NCI-H774 (cell line): ENCODE results near the gene BIK.
"Not testable (repeated sequence)": the region's sequence is repeated elsewhere in the genome, so short reads cannot be mapped to it uniquely, and the experiment has no call there.

Experiments
- DNase-seq: peaks from one replicate; lab custom pipeline; 2025; lab: John Stamatoyannopoulos, UW

BIK gene

DNA sequence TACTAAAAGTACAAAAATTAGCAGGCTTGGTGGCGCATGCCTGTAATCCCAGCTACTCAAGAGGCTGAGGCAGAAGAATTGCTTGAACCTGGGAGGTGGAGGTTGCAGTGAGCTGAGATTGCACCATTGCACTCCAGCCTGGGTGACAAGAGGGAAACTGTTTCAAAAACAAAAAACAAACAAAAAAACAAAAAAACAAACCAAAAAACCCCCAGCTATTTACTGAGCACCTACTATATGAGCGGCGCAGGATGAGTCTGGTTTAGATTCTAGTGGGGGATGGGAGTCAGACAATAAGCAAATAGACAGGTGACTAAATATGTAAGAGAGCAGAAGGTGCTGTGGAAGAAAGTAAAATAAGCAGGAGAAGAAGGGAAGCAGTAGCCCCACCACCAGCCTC, 5.6 kb upstream of the BIK start:
- DNase-seq: not testable (repeated sequence)

DNA sequence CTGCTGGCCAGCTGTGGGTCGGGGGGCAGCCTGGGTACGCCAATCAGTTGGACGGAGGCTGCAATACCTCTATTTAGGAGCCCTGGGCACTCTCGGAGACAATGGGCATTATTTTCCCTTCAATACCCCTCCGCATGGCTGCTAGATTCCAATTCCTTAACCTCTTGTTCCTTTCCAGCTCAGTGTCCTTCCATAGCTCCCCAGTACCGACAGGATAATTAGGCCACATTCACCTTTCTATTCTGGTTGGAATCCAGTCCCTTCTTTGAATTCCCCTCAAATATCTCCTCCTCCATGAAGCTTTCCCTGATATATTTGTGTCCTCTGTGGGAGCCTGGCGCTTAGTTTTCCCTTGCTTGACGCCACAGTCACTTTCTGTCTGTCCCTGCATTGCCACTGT, 4.2 kb upstream of the BIK start:
- DNase-seq: no peak

DNA sequence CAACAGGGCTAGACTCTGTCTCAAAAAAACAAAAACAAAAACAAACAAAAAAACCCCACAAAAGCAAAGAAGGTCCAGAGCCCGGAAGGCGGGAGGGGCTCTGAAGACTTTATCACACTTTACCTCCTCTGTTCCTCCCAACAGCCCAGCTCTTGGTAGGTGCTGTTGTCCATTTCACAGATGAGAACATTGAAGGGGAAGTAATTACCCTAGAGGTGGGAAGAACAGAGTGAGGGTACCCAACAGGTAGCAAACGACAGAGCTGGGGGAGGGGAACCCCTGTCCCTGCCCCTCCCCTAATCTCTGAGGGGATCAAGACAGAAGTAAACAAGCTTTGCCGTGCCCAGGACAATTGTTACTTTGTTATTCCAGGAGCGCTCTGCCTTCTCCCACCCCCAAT, 1.0 kb upstream of the BIK start:
- no peak for DNase-seq

DNA sequence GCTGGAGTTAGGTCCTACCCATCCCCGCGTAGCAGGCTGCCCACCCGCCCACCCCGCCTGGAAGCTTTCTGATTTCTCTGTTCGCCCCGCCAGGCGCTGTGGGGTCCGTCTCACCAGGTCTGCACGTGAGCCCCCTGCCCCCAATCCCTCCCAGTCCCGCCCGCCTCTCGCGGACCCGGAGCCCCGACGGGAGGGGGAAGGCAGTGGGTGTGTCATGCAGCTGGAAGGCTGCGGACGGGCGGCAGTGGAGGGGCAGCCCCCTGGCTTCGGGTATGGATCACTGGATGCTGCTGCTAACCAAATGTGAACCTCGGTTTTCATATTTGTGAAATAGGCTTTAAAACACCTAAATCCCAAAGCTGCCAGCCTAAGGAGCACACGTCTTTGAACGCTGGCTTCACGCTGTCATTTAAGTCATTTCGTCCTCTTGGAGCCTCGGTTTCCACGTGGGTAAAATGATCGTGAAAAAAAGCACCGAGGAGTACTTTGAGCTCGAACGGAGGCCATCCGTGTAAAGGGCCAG, 568 bp upstream of the BIK start:
- DNase-seq: no peak

DNA sequence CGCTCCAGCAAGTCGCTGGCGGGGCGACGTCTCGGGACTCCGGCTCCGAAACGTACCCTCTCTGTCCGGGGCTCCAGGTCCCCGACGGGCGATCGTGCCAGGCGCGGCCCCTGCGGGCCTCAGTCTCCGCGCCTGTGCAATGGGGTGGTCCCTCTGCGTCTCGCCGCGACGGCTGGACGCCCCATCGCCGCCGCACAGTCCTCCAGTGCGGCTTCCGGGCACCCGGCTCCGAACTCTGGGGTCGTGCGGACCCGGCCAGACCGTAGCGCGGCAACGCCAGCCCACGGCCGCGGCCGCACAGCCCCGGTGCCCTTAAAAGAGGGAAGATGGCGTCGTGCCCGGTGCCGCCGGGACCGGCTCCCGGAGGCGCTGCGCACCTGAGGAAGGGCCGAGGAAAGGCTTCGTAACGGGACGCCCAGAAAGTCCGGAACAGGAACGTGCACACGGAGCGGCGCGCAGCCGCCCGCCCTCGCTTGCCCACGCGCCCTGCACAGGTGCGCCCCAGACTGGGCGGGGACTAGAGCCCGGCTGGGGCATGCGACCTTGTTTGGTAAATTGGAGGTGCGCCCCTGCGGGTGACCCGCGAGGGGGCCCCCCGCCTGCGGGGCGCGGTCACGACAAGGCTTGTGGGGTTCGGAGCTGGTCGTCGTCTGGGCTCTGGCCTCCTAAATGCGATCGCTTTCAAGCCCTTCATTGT, 525 bp downstream of the BIK start:
- no peak for DNase-seq

DNA sequence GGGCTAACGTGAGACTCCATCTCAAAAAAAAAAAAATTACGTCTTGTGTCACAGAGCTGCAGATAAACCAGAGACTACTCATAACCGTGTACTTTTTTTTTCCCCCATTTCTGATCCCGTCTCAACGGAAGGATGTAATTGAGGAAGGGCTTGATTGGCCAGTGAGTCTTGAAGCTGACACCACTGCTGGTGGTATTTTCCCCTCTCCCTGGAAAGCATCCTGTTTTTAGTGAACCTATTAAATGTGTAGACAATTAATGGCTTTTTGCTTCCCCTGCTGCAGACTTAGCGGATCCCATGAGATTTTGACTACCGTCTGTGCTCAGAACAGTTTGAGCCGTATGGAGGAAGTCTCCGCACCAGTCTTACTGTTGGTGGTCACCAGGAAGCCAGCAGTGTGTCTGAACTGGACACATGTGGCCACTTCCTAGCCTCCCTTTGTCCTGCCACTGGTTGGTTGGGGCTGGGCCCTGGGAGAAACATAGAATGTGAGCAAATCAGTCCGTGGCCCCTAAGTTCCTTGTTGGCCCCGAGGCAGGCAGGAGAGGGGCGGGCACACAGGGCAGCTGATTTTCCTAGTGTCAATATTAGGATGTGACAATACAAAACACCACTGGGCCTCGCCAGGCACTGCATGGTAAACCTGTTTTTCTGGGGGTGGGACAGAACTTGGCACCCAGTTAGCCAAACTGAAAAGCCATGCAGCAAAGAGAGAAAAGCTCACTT, 3.1 kb downstream of the BIK start:
- DNase-seq: peak; percentile 43

DNA sequence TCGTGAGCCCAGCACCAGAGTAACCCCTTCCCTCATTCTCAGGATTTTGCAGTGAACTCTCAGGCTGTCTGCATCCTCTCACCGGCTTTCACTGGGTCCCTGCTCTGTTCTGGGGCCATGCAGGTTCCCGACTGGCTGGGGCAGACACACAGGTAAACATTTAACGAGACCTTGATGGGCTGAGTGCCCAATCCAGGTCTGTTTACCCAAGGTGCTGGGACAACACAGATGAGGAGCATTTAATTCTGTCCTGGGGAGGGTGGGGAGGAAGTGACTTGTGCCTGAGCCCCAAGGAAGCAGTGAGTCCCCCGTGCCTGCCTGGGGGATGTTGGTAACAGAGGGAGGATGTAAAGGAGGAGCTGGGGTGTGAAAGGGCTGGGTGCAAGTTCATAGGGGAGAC, 4.4 kb downstream of the BIK start:
- peak; percentile 42 for DNase-seq

DNA sequence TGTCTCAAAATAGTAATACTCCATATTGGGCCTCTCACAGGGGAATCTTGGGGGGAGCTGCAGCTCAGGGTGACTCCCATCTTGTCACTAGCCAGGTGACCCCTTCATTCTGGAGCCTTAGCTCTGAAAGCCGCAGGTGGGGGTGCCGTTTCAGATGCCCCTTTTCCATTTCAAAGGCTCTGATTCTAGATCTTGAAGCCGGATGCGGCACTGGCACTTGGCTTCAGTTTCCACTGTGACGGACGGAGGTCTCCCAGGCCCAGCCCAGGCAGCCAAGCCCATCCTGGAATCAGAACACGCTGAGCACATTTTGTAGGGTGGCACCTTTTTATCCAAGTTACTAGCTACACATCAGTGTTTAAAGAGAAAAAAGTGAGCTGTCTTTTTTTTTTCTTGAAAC, 6.4 kb downstream of the BIK start:
- DNase-seq: no peak

DNA sequence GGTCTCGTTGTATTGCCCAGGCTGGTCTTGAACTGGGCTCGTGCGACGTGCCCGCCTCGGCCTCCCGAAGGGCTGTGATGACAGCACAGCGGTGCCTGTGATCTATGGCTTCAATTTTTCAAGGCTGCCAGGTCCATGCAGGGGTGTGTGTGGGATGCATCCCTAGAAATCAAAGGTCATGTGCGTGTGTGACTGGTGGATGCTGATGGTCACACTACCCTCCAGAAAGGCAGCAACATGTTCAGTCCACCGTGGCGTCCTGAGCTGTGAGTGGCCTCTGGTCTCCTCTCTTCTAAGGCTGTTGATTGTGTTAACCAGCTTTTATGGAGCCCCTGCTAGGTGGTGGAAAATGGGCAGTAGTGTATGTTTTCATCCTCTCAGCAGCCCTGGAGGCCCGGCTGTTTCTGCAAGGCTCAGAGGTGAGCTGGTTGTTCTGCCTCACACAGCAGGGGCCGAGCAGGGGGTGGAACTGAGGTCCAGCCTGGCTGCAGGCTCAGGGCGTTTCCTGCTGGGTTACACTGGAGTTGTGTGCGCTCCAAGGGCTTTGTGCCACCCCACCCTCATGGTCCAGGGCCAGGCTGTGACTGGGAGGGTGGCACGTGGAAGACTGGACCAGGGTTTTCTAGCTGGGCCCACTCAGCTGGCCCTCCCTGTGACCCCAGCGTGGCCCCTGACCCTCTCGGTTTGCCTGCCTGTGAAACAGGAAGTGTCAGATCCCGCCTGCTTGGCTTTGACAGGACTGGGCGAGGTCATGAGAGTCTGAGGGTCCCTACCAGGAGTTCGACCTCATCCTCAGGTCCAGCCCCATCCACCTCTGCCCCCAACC, 7.7 kb downstream of the BIK start:
- no peak for DNase-seq

DNA sequence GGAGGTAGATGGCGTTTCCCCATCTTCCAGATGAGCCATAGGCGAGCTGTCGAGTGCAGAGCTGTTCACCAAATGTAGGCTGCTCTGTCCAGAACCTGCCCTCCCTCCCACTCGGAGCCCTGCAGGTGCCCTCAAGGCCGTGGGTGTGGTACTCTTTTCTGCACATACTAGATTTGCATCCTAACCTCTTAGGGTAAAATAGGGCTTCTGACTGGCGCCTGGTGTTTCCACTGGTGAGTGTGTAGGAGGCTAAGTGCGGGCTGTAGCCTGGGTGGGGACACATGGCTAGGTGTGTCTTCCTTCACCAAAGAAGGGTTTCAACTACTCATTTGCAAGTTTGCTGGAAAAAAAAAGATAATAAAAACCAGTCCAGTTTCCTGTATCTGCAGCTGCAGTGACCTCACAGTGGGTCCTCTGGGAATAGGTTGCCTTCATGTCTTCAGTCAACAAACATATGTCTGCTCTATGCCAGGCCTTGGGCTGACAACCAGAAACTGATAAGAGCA, 8.5 kb downstream of the BIK start:
- no peak for DNase-seq

DNA sequence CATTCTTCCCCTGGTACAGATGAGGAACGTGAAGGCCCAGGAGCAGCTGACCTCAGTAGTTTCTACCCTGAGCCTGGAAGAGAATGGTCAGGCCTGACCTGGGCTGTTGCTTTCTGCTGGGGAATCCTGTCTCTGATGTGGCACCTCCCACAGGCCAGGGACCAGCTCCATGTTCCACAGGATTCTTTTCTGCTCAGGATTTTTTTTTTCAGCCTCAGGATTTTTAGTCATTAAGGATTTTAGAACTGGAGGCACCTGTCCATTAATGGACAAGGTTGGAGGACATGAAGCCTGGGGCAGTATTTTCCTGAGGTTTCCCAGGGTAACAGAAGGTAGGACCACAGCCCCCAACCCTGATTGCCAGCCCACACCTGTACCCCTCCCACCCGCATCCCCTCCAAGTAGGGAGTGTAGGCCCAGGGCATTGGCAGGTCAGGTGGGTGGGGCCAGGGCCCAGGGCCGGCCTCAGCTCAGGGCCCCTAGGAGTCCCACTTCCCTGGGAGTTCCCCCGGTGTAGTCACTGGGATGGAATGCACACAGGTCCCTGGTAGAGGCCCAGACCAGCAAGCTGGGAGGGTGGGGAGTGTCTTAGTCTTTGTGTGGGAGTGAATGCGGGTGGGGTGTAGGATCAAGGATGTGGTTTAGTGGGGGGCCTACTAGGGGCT, 16.1 kb downstream of the BIK start:
- no peak for DNase-seq

DNA sequence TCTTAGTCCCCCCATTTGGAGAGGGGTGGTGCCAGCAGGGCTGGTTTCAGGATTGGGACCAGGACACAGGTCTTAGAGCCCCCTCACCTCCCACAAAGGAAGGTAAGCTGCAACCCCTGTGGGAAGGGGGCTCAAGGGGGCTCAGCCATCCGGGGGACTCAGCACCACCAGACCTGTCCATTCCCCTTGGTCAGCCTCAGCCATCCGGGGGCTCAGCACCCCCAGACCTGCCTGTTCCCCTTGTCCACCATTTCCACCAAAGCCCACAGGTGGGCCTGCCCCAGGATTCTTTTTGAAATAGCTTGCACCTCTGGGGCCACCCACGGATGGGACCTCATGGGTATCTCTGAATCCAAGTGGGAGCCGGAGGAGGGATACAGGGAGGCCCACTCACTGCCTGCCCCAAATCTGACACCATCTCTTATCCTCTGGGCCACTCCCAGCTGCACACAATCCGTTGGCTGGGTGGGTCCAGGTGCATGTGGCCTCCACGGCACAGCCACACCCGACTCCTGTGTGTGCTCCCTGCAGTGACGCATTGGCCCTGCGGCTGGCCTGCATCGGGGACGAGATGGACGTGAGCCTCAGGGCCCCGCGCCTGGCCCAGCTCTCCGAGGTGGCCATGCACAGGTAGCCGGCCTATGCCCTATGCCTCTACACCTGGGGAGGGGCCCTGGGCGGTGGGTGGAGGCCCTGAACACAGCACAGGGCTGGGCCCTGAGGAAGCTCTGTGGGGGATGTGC, 16.8 kb downstream of the BIK start:
- no peak for DNase-seq

DNA sequence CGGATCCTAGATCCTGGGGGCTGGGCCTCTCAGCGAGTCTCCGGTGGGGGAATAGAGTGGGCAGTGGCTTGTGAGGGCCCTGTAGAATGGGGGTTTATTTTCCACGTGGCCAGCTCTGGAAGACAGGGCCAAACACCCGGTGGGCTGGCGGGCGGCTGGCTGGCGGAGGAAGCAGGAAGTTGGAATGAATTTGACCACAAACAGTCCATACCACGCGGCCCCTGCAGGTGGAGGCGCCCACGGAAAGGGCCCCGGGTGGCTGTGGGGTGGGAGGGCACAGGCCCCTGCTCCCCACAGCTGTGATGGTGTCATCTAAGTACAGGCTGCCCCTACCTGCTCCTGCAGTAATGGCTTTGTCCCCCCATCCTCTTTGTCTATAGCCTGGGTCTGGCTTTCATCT, 17.6 kb downstream of the BIK start:
- DNase-seq: no peak

DNA sequence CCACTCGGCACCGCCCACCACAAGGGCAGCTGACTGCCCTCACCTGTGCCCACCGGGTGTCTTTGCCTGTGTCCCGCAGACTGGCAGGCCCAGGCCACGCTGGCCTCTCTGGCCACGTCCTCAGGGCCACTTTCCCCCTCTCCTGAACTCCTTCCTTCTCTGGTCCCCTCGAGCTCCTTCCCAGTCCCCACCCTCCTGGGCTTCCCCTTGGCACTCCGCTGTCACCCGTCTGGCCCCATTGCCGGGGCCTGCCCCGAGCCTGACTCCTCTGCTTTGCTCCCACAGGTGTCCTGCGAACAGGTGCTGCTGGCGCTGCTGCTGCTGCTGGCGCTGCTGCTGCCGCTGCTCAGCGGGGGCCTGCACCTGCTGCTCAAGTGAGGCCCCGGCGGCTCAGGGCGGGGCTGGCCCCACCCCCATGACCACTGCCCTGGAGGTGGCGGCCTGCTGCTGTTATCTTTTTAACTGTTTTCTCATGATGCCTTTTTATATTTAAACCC, 18.4 kb downstream of the BIK start:
- peak; percentile 37 for DNase-seq

DNA sequence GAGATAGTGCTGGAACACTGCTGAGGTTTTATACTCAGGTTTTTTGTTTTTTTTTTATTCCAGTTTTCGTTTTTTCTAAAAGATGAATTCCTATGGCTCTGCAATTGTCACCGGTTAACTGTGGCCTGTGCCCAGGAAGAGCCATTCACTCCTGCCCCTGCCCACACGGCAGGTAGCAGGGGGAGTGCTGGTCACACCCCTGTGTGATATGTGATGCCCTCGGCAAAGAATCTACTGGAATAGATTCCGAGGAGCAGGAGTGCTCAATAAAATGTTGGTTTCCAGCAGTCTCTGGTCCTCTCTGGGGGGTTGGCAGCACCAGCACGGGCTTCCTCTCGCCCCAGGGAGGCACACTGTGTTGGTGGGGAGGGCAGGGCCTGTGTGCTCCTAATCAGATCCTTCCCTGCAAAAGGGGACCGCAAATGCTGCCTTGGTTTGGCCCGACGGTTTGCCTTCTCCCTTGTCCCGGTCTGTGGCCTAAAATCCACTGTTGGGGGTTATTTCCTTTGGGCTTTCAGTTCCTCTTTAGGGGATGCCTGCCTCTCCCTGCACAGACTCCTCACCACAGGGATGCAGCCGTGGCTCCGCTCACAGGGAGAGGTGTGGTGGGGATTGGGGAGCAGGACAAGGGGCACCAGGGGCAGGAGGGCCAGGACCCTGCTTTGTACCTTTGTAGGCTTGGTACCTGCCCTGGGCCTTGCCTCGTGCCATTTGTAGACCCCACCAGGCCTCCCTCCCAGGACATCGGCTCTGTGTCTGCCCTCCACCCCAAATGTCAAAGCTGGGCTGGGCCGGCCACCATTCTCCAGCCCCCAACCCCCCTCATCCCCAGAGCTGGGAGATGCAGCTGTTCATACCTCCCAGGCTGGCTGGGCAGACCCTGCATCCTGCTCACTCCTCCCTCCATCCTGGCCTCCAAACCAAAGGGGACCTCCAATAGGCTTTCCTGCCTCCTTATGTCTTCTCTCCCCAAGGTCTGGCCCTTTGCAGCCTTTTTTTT, 19.2 kb downstream of the BIK start:
- DNase-seq: no peak

DNA sequence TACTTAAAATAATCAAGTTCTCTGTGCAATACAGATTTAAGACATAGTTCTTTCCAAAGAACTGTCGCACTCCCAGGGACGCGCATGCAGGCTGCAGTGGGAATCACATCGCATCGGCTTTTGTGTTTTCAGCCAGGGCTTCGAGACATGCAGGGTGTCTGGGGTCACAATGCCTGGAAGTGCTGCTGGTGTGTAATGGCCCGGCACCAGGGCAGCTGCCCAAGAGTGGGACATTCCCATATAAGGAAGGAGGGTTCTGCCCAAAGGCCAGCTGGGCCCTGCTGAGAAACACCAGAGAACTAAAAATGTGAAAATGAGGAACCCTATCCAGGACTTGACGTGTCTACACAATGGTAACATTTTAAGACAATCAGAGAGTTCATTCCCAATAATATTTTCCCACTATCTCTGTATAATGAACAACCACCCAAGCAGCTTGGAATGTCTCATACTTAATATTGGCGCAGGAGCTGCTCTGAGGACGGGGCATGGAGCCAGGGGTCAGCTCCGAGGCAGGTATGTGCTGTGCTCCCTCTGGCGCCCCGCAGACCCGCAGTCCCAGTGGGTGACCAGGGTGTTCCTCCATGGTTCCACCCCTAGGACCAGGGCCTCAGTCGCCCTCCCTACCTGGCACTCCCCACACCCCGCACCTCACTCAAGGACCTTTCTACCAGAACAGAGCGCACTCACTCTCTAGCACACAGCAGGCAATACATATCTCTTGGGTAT, 21.4 kb downstream of the BIK start:
- DNase-seq: no peak

DNA sequence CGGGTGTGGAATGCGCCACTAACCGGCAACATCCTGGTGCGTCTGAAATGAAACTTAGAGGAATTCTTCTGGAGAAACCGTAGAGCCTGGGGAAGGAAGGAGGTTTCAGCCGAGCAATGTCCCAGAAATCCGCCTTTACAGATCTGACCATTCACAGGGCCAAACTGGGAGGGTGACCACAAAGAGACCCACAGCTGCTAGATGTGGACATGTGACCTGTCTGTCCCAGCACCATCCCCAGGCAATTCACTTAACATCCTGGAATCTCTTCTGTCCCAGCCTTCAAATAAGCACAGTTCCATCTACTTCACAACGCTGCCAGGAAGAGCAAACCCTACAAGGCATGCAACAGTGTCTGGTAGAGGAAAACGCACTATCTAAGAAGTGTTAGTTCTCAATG, 22.9 kb downstream of the BIK start:
- no peak for DNase-seq

DNA sequence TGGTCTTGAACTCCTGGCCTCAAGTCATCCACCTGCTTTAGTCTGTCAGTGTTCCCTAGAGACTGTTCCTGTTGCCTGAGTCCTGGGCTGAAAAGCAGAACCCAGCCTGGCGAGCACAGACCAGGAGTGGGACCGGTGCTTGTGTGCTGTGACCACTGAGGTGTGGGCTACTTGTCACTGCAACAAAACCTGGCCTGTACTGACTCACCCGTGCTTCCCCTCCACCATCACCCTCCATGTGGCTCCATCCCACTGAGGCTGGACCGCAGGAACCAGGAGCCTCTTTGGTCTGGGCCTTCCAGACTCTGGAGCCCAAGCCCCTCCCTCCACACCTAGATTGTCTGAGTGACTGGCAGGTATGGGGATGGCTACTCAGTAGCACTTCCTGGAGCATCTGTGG, 24.0 kb downstream of the BIK start:
- no peak for DNase-seq

DNA sequence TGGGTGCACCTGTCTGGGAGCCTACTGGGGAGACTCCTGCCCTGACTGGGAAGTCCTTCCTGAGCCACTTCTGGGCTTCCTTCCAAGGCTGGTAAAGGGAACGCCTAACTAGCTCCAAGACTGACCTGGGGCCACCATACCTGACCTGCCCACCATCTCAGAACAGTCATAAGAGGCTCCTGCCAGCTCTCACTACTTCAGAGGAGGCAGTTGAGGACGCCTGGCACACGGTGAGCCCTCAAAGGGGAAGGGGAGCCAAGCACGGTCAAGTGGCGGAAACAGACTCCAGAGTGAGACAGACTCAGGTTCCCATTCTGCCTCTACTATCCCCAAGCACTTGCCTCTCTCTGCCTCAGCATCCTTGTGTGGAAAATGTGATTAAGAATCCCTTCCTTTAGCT, 25.0 kb downstream of the BIK start:
- DNase-seq: no peak
